Measurements from ENCODE around the gene COX6A1.

- TF ChIP-seq CTCF (IDR thresholded peaks at IDR 0.05) (peak; percentile 82), EZH2 (IDR thresholded peaks at IDR 0.05; ENCODE audit: borderline replicate concordance, insufficient read depth, low read depth, low read length, poor library complexity, severe bottlenecking) (no peak)
These were observed 1.8 kb downstream of the COX6A1 start for GRCh38 chr12:120439646-120440247.

Data from B cell (primary cell).